HCT116 (cell line): Measurements from ENCODE around the gene PDE1A. TPM values are rescaled to one million over a fixed set of nuclear protein-coding genes. Genes with fewer than 3 reads are reported as not detected.

ENCODE experiments used
- ATAC-seq: fragments of 200-7000 bp; cut with Tn5 transposase; 2 replicates; pipeline ENCODE4 v1.9.1; 2020; ENCODE audit warnings: mild to moderate bottlenecking, moderate library complexity
- BruUV-seq: library from RNA; stranded (reverse); fragments of 400-500 nt; replicated peaks from 2 replicates; lab custom pipeline; 2021; lab: Mats Ljungman, UMichigan
- CTCF ChIA-PET: fragments of 300-600 bp; sonication (Branson Sonifier 250); formaldehyde crosslinking; loops from one replicate; lab custom pipeline; 2021; ENCODE audit warnings: antibody characterized with exemption; lab: Charles Lee
- POLR2A ChIA-PET: fragments of 300-600, 350-600 bp; sonication (Branson Sonifier 250); formaldehyde crosslinking; loops from one replicate; lab custom pipeline; 2021; ENCODE audit warnings: antibody characterized with exemption; lab: Charles Lee
- RAD21 ChIA-PET, 2 experiments: fragments of 300-600 bp; sonication (Branson Sonifier 250); formaldehyde crosslinking; loops; one replicate each; lab custom pipeline; 2023; ENCODE audit warnings: low total read pairs in 2 of 2; ENCODE audit not compliant: uncharacterized antibody in 2 of 2, unreplicated experiment in 2 of 2, low non-redundant PET in 1 of 2; lab: Charles Lee
- DNase-seq: peaks from one replicate; pipeline ENCODE4 v3.0.0-alpha.2; 2010; ENCODE audit warnings: low read depth, low spot score
- H2AFZ ChIP-seq: fragments of 200-600 bp; shearing (Covaris generic), sonication (generic); 2 replicates; pipeline ENCODE4 v1.6.1; 2017; ENCODE audit warnings: low read depth, mixed run types, mixed read lengths, antibody characterized with exemption, low read length; ENCODE audit not compliant: poor library complexity, severe bottlenecking
- H3K27ac ChIP-seq: 2 replicates; pipeline ENCODE4 v1.5.1; 2012; ENCODE audit warnings: low read depth, low read length
- H3K27me3 ChIP-seq: fragments of 200-600 bp; sonication (generic); 2 replicates; pipeline ENCODE4 v1.6.1; 2016; ENCODE audit warnings: mixed run types, low read length, mixed read lengths; ENCODE audit not compliant: insufficient read depth
- H3K36me3 ChIP-seq, 2 experiments: fragments of 200-500 bp in 1 of 2; fragments of 200-600 bp in 1 of 2; sonication (Bioruptor generic) in 1 of 2; sonication (generic) in 1 of 2; 2 replicates each; pipeline versions ENCODE4 v1.5.1 to v1.6.1; 2014 to 2016; ENCODE audit warnings: low read length in 2 of 2, inconsistent platforms in 1 of 2, mixed read lengths in 1 of 2, mixed run types in 1 of 2; ENCODE audit not compliant: insufficient read depth in 2 of 2, control insufficient read depth in 1 of 2
- H3K4me1 ChIP-seq, 2 experiments: fragments of 200-600 bp in 1 of 2; sonication (generic) in 1 of 2; 2 replicates each; pipeline versions ENCODE4 v1.5.1 to v1.6.1; 2012 to 2017; ENCODE audit warnings: low read length in 2 of 2, inconsistent platforms in 1 of 2, mild to moderate bottlenecking in 1 of 2, mixed read lengths in 1 of 2, mixed run types in 1 of 2, moderate library complexity in 1 of 2; ENCODE audit not compliant: insufficient read depth in 2 of 2, control insufficient read depth in 1 of 2
- H3K4me2 ChIP-seq: fragments of 200-600 bp; sonication (generic); 2 replicates; pipeline ENCODE4 v1.6.1; 2017; ENCODE audit warnings: mixed run types, low read length, mixed read lengths
- H3K4me3 ChIP-seq, 2 experiments: fragments of 200-600 bp in 1 of 2; sonication (generic) in 1 of 2; replicated peaks in 1 of 2; 2 replicates each; pipeline ENCODE4 v1.5.1; 2011 to 2016; ENCODE audit warnings: low read length in 2 of 2, control low read depth in 1 of 2, low read depth in 1 of 2, mild to moderate bottlenecking in 1 of 2, mixed read lengths in 1 of 2, mixed run types in 1 of 2
- H3K79me2 ChIP-seq: fragments of 200-600 bp; sonication (generic); 2 replicates; pipeline ENCODE4 v1.6.1; 2017; ENCODE audit warnings: mild to moderate bottlenecking, mixed run types, low read length, moderate library complexity, mixed read lengths; ENCODE audit not compliant: insufficient read depth
- H3K9ac ChIP-seq: fragments of 200-600 bp; sonication (generic); 2 replicates; pipeline ENCODE4 v1.6.1; 2016; ENCODE audit warnings: low read length, mixed read lengths
- H3K9me2 ChIP-seq: fragments of 200-600 bp; sonication (generic), shearing (Covaris generic); 2 replicates; pipeline ENCODE4 v1.6.1; 2017; ENCODE audit warnings: mixed run types, mild to moderate bottlenecking, moderate library complexity; ENCODE audit not compliant: insufficient read depth
- H3K9me3 ChIP-seq, 2 experiments: fragments of 200-500 bp in 1 of 2; fragments of 200-600 bp in 1 of 2; sonication (Bioruptor generic) in 1 of 2; sonication (generic) in 1 of 2; 2 replicates each; pipeline ENCODE4 v1.6.1; 2014 to 2017; ENCODE audit warnings: low read length in 2 of 2, mixed read lengths in 2 of 2, inconsistent platforms in 1 of 2, low read depth in 1 of 2, mild to moderate bottlenecking in 1 of 2, mixed run types in 1 of 2, moderate library complexity in 1 of 2; ENCODE audit not compliant: control insufficient read depth in 1 of 2, insufficient read depth in 1 of 2
- H4K20me1 ChIP-seq: fragments of 200-600 bp; sonication (generic), shearing (Covaris generic); 2 replicates; pipeline ENCODE4 v1.6.1; 2017; ENCODE audit warnings: mixed run types, mild to moderate bottlenecking, moderate library complexity; ENCODE audit not compliant: insufficient read depth
- CBX3 ChIP-seq: IDR thresholded peaks from 2 replicates; pipeline ENCODE4 v1.6.1; 2012; ENCODE audit warnings: low read depth
- CEBPB ChIP-seq: IDR thresholded peaks from 2 replicates; pipeline ENCODE4 v1.6.1; 2012; ENCODE audit warnings: low read depth
- ELF1 ChIP-seq: IDR thresholded peaks from 2 replicates; pipeline ENCODE4 v1.6.1; 2012; ENCODE audit warnings: low read depth, borderline replicate concordance
- FOSL1 ChIP-seq: IDR thresholded peaks from 2 replicates; pipeline ENCODE4 v1.6.1; 2012; ENCODE audit warnings: low read depth
- SP1 ChIP-seq: IDR thresholded peaks from 2 replicates; pipeline ENCODE4 v1.6.1; 2012; ENCODE audit warnings: low read depth
- YY1 ChIP-seq: IDR thresholded peaks from 2 replicates; pipeline ENCODE4 v1.6.1; 2011; ENCODE audit warnings: low read length, low read depth, moderate library complexity, mild to moderate bottlenecking; ENCODE audit not compliant: insufficient replicate concordance; ENCODE audit errors: extremely low read depth
- intact Hi-C: fragments of 100-400 bp; cut with micrococcal nuclease; formaldehyde crosslinking; loops from 2 replicates; pipeline ENCODE4 v1.10.0; 2022
- total RNA-seq: library from RNA; stranded (reverse); gene quantifications from one replicate; pipeline ENCODE4 v1.2.1, GENCODE V29; 2021; ENCODE audit not compliant: unreplicated experiment
- TF ChIP-seq, protein P1 (sequence below): IDR thresholded peaks from 2 replicates; pipeline ENCODE4 v1.6.1; 2012

Gene PDE1A
- total RNA-seq, 1 experiment from 2014 or later, result 0.12 TPM

DNA sequence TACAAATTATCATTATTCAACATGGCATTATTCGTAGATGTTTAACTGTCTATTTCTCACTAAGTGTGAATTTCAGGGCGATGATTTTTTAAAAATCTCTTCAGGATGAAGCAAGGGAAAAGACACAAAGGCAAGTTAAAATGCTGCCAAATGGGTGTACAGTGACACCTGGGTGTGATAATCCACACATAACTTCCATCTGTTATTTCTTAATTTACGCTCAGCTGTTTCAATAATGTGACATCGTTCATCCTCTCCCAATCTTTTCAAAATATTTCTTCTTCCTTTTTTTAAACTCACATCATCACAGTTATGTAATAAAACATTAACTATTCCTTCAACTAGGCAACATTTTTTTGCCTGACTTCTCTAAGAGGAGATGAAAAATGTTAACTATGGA is 10.6 kb downstream of the PDE1A start:
- Histone ChIP-seq H3K27me3 (no peaks in the 10 kb centered on the region), H3K27ac (no peak overlapping the region), H3K9ac (no peak overlapping the region), H3K36me3 (no peaks in the 10 kb centered on the region), H3K9me3 (no peaks in the 10 kb centered on the region), H2AFZ (no peak overlapping the region), H3K79me2 (no peaks in the 10 kb centered on the region)
- ChIA-PET RAD21 (no interaction called here), POLR2A (no interaction called here), CTCF (no interaction called here)
- BruUV-seq, result no TSS peak
- intact Hi-C loops, result no loop called here
- no peak for ATAC-seq
- TF ChIP-seq YY1 (no peak), CEBPB (no peak), CBX3 (no peak)
- TF ChIP-seq, protein P1, sequence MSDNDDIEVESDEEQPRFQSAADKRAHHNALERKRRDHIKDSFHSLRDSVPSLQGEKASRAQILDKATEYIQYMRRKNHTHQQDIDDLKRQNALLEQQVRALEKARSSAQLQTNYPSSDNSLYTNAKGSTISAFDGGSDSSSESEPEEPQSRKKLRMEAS, result no peak
- TF ChIP-seq, all 23 proteins: peak for 0
- no peak overlapping the region for H3K4me2 ChIP-seq
- no peak overlapping the region for H3K4me3 ChIP-seq
- no peaks in the 10 kb centered on the region for H4K20me1 ChIP-seq
- DNase-seq, result no peak
- no peaks in the 10 kb centered on the region for H3K4me1 ChIP-seq
- no peaks in the 10 kb centered on the region for H3K9me2 ChIP-seq

DNA sequence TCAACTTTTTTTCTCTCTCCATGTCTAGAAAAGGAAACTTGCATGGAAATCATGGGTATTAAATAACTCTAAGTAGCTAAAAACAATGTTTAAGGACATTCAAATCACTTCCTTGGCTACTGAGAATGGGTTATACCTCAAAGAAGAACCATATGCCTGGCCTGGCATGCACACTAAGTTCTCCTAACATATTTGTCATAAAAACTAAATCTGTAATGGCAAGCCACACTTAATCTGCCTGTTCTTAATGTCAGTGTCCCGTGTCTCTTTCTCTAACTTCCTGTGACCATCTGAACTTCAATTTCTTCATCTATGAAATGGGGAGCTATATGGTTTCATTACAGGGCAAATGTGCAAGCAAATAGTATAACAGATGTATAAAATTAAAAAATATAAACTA is 11.1 kb downstream of the PDE1A start:
- H3K4me2 ChIP-seq, result no peak overlapping the region
- CTCF ChIA-PET, result no interaction called here
- POLR2A ChIA-PET, result no interaction called here

More for the DNA sequence above, 11.1 kb downstream of the PDE1A start:
- H2AFZ ChIP-seq, result no peak overlapping the region
- H3K36me3 ChIP-seq, result no peaks in the 10 kb centered on the region
- ATAC-seq (no peak), DNase-seq (no peak)
- intact Hi-C loops, result no loop called here
- no peaks in the 10 kb centered on the region for H4K20me1 ChIP-seq
- no peaks in the 10 kb centered on the region for H3K79me2 ChIP-seq
- no peaks in the 10 kb centered on the region for H3K9me2 ChIP-seq
- RAD21 ChIA-PET, result no interaction called here
- H3K4me3 ChIP-seq, result no peak overlapping the region
- H3K9ac ChIP-seq, result no peak overlapping the region
- no TSS peak for BruUV-seq
- H3K4me1 ChIP-seq, result no peaks in the 10 kb centered on the region
- no peaks in the 10 kb centered on the region for H3K9me3 ChIP-seq
- no peak overlapping the region for H3K27ac ChIP-seq
- no peaks in the 10 kb centered on the region for H3K27me3 ChIP-seq
- no peak for TF ChIP-seq FOSL1
- no peak for TF ChIP-seq ELF1
- TF ChIP-seq SP1, result no peak
